Hepatocyte (in vitro differentiated cells): Measurements from ENCODE around the gene LGALS7B. TPM values are rescaled to one million over a fixed set of nuclear protein-coding genes. Genes with fewer than 3 reads are reported as not detected.

Source experiments
- DNase-seq: peaks from one replicate; pipeline ENCODE4 v3.0.0-alpha.2; 2016; ENCODE audit warnings: low spot score
- H2AFZ ChIP-seq: fragments of 200-600 bp; sonication (generic); 2 replicates; pipeline ENCODE4 v1.6.0; 2016; ENCODE audit warnings: antibody characterized with exemption, mild to moderate bottlenecking
- H3K27ac ChIP-seq: fragments of 200-600 bp; sonication (generic); 2 replicates; pipeline ENCODE4 v1.5.1; 2016; ENCODE audit warnings: mild to moderate bottlenecking
- H3K27me3 ChIP-seq: fragments of 200-600 bp; sonication (generic); 2 replicates; pipeline ENCODE4 v1.6.1; 2016
- H3K36me3 ChIP-seq: fragments of 200-600 bp; sonication (generic); replicated peaks from 2 replicates; pipeline ENCODE4 v1.5.1; 2016; ENCODE audit warnings: low read depth; ENCODE audit not compliant: insufficient read depth
- H3K4me1 ChIP-seq: fragments of 200-600 bp; sonication (generic); 2 replicates; pipeline ENCODE4 v1.5.1; 2016; ENCODE audit warnings: mild to moderate bottlenecking, moderate library complexity; ENCODE audit not compliant: insufficient read depth
- H3K4me2 ChIP-seq: fragments of 200-600 bp; sonication (generic); 2 replicates; pipeline ENCODE4 v1.6.0; 2016
- H3K4me3 ChIP-seq: fragments of 200-600 bp; sonication (generic); 2 replicates; pipeline ENCODE4 v1.5.1; 2016; ENCODE audit warnings: mild to moderate bottlenecking
- H3K79me2 ChIP-seq: fragments of 200-600 bp; sonication (generic); 2 replicates; pipeline ENCODE4 v1.6.0; 2017; ENCODE audit warnings: mild to moderate bottlenecking
- H3K9me2 ChIP-seq: fragments of 200-600 bp; sonication (generic); replicated peaks from 2 replicates; pipeline ENCODE4 v1.6.0; 2017; ENCODE audit warnings: mild to moderate bottlenecking; ENCODE audit not compliant: insufficient read depth
- H3K9me3 ChIP-seq: fragments of 200-600 bp; sonication (generic); 2 replicates; pipeline ENCODE4 v1.5.1; 2016; ENCODE audit warnings: low read depth, mild to moderate bottlenecking
- H4K20me1 ChIP-seq: fragments of 200-600 bp; sonication (generic); 2 replicates; pipeline ENCODE4 v1.6.0; 2016; ENCODE audit warnings: mild to moderate bottlenecking; ENCODE audit not compliant: insufficient read depth, poor library complexity, severe bottlenecking
- CTCF ChIP-seq: fragments of 200-600 bp; sonication (generic); IDR thresholded peaks from 2 replicates; pipeline ENCODE4 v1.5.1; 2016; ENCODE audit warnings: antibody characterized with exemption, mild to moderate bottlenecking; ENCODE audit not compliant: poor library complexity
- EZH2 ChIP-seq: fragments of 200-600 bp; sonication (generic); IDR thresholded peaks from 2 replicates; pipeline ENCODE4 v1.6.1; 2016; ENCODE audit warnings: antibody characterized with exemption, mild to moderate bottlenecking, borderline replicate concordance
- EZH2phosphoT487 ChIP-seq: fragments of 200-600 bp; sonication (generic); IDR thresholded peaks from one replicate; pipeline ENCODE4 v1.6.1; 2018; ENCODE audit warnings: antibody characterized with exemption, mild to moderate bottlenecking, low read depth, moderate library complexity; ENCODE audit not compliant: unreplicated experiment, severe bottlenecking
- WGBS: methylation state at CpG from one replicate; pipeline ENCODE4 v1.1.6; 2016; ENCODE audit warnings: low lambda C conversion rate; ENCODE audit errors: missing lambda C conversion rate; 5-methylcytosine and 5-hydroxymethylcytosine counted together
- polyA plus RNA-seq: library from polyadenylated mRNA; unstranded; fragments of >200 nt; fragmentation: Nextera tagmentation; extraction: Ambion mirVana; gene quantifications from 2 replicates; pipeline ENCODE4 v1.2.1, GENCODE V29; 2016
- total RNA-seq: library from RNA; depleted of rRNA; stranded (reverse); fragments of >200 nt; gene quantifications from 2 replicates; pipeline ENCODE4 v1.2.3, GENCODE V29; 2014

Gene LGALS7B
- total and polyA plus RNA-seq, 2 experiments from 2014 or later, result not detected

DNA sequence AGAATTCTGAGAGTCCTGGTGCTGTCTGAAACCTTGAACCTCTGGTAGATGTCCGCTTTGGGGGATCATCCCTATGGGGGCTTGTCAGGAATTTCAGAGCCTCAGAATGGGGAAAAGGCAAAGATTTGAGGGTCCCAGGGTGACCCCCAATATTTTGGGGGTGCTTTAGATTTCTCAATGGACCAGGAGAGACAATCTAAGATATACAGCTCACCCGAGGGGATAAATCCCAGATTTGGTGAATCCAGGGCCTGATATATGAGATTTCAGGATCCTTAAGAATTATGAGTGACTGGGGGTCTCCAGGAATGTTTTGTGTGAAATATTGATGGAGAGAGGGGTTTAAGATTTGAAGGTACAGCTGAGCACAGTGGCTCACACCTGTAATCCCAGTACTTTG is 48.1 kb upstream of the LGALS7B start:
- Histone ChIP-seq H3K9me3 (no peaks in the 10 kb centered on the region), H3K4me3 (no peak overlapping the region), H3K27me3 (no peaks in the 10 kb centered on the region), H2AFZ (no peak overlapping the region), H3K79me2 (no peaks in the 10 kb centered on the region), H3K27ac (no peak overlapping the region), H3K9me2 (no peaks in the 10 kb centered on the region), H3K4me2 (no peak overlapping the region), H4K20me1 (no peaks in the 10 kb centered on the region), H3K4me1 (peaks cover 5% of the 10 kb centered on the region), H3K36me3 (no peaks in the 10 kb centered on the region)
- TF ChIP-seq EZH2, result no peak
- TF ChIP-seq EZH2phosphoT487, result no peak
- TF ChIP-seq CTCF, result no peak
- WGBS, result 94% methylated on average over 2 of the region's 2 CpGs
- no peak for DNase-seq

GRCh38 chr19:38741670-38742069 is 47.3 kb upstream of the LGALS7B start:
- WGBS, result 92% methylated on average over 15 of the region's 15 CpGs
- H3K9me2 ChIP-seq, result no peaks in the 10 kb centered on the region

DNA sequence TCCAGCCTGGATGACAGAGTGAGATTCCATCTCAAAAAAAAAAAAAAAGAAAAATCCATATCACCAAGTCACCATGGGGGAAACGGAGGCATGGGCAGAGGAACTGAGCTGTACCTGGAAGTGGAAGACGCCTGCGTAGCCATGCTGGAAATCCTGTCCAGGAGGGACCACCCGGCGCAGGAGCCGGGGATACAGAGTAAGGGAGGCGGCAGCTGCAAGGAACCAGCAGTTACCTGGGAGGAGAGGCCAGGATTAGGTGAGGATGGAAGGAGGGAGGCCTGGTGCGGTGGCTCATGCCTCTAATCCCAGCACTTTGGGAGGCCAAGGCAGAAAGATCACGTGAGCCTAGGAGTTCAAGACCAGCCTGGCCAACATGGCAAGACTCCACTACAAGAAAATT is 46.7 kb upstream of the LGALS7B start:
- H3K9me2 ChIP-seq, result no peaks in the 10 kb centered on the region
- 87% methylated on average over 9 of the region's 9 CpGs for WGBS
- no peak overlapping the region for H3K4me3 ChIP-seq

More at GRCh38 chr19:38741670-38742069, 47.3 kb upstream of the LGALS7B start:
- Histone ChIP-seq H3K79me2 (no peaks in the 10 kb centered on the region), H3K4me2 (no peak overlapping the region), H3K27me3 (no peaks in the 10 kb centered on the region), H3K36me3 (no peaks in the 10 kb centered on the region), H3K4me3 (no peak overlapping the region), H3K9me3 (no peaks in the 10 kb centered on the region), H3K4me1 (peaks cover under 1% of the 10 kb centered on the region), H4K20me1 (no peaks in the 10 kb centered on the region), H2AFZ (no peak overlapping the region), H3K27ac (no peak overlapping the region)
- no peak for DNase-seq
- no peak for TF ChIP-seq EZH2
- no peak for TF ChIP-seq EZH2phosphoT487
- TF ChIP-seq CTCF, result no peak

More for the DNA sequence above, 46.7 kb upstream of the LGALS7B start:
- Histone ChIP-seq H3K79me2 (no peaks in the 10 kb centered on the region), H3K36me3 (no peaks in the 10 kb centered on the region), H3K4me1 (no peaks in the 10 kb centered on the region), H3K4me2 (no peak overlapping the region), H3K27me3 (no peaks in the 10 kb centered on the region), H4K20me1 (no peaks in the 10 kb centered on the region), H2AFZ (no peak overlapping the region), H3K9me3 (no peaks in the 10 kb centered on the region), H3K27ac (no peak overlapping the region)
- DNase-seq, result no peak
- TF ChIP-seq CTCF, result no peak
- TF ChIP-seq EZH2, result no peak
- no peak for TF ChIP-seq EZH2phosphoT487
